HG02840 (cell line): ENCODE measurements around the gene TRPM3.

Experiments used
- ATAC-seq: cut with Tn5 transposase; IDR thresholded peaks from one replicate; pipeline ENCODE4 v1.9.1; 2021; ENCODE audit warnings: mild to moderate bottlenecking, moderate library complexity, moderate number of reproducible peaks; ENCODE audit not compliant: unreplicated experiment, low FRiP score

TRPM3 gene

DNA sequence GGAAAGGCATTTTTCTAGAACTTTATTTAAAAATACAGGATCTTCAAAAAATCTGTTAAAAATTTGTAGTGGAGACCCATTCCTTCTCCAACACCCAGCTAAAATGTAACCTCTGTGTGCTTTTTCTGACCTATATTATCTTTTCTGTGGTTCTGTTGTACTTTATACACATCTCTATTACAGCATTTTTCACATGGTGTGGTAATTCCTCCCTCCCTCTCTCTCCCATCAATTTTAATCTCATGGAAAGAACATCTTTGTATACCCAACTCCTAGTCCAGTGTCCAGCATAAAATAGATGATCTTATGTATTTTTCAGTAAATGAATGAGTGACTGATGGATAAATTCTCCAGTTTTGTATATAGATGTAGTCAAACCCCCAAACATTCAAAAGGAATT is 523.5 kb downstream of the TRPM3 start:
- ATAC-seq: no peak

DNA sequence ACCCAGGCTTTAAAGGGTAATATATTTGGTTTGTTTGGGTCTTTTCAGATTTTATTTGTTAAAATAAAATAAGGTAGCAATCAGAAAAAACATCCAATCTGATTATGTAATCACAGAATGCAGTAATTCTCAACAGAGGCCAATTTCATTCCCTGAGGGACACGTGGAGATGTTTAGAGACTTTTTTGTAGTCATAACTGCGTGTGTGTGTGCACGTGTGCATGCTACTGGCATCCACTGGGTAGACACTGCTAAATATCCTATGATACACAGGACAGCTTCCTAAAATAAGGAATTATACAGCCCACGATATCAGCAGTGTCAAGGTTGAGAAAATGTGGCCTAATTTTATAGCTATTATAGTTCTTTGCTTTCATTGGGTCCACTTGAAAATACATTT is 526.2 kb downstream of the TRPM3 start:
- ATAC-seq: no peak

DNA sequence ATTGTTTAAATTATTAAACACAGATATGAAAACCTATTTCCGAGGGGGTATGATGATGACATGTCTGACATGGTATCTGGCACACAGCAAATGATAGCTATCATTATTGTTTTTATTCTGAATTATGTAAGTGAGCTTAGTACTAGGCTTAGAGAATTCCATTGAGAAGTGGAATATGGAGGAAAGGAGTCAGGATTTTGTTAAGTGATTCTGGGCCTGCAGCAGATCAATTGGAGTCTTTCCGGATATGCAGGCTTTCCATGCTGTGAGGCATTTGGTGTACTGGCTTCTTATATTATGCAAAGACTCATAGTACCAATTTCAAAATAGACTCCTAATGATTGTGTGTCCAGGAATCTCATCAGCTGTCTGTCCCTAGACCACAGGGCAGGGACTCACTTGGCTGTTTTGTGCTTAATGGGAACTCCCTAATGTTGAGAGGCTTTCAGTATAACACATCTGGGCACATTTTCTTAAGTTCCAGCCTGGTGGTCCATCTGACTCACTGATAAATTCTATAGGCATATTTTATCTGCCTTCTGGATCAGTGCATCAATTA is 527.0 kb downstream of the TRPM3 start:
- ATAC-seq: no peak

DNA sequence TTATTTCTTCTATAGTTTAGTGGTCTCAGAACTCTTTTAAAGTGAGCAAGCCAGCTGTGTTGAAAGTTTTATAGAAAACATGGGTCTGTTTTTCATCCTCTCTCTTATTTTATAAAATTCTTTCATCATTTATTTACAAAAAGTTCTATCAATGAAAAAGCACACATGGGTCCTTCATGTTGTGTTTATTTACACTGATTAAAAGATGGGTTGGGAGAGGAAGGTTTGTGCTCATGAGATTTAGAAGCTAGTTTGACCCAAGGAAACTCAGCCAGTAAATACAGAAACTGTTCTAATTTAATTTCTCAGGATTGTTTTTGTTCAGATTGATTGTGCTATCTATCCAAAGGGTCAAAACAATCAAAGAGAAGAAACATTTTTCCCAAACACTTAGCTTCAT is 528.2 kb downstream of the TRPM3 start:
- ATAC-seq: no peak

DNA sequence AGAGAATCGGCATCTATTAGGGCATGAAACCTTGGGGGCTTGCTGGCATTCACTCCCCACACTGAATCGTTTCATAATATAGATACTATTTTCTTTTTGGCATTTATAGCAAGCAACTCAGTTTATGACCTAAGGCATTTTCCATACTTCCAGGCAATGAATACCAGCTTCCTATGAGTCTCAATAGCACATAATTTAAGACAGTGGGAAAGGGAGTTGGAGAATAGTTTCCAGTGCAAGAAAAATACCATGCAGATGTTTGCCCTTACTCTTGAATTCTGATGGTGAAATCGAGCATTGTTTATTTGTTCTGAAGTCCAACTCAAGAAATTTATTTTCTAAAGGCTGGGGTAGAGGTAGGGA is 531.1 kb downstream of the TRPM3 start:
- ATAC-seq: no peak

DNA sequence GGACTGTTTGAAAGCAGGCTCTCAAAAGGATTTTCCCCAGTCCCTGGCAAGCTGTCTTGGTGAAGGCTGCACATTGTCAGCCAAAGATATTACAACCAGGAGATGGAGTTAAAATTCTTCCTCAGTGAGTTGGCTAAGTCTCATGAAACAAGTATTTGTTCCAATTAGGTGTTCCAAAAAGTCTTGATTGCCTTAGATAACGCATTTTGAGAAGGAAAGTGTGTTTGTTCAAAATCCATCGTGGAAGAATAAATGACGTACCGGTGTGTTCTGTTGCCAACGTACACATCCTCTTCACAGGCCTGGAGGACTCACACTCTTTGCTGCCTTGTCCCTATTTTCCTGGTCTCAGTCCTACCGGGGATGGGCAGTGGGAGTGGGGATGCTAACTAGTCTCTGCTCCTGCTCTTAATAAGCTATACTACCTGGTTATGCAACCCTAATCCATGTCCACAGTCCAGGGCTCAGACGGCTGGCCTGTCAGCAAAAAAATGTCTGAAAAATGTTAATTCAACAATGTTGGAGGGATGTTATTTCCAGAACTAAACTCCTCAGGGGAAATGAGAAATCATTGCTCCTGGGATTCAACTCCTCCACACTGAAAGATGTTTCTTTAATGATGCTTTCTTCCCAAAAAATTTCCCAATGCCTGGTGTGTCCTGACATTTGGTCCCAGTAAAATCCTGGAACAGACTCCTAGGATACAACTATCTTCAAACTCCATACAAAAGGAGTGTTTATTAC is 531.7 kb downstream of the TRPM3 start:
- no peak for ATAC-seq

DNA sequence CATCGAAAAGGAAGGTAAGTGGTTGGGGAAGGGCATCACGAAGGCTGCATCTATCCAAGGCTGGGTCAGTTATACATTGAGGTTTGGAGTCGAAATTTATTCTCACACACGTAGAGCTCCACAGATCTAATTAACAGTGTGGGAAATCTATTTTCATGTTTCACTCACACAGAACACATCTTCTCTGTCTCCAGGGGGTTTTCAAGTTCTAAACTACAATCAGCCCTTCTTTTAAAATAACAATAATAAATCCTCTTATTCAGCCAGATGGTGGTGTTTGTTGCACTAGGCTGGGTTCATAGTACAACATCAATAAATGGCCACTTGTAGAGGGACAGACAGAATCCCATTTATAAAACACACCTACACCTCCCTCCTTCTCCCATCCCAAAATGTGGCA is 532.4 kb downstream of the TRPM3 start:
- ATAC-seq: no peak

DNA sequence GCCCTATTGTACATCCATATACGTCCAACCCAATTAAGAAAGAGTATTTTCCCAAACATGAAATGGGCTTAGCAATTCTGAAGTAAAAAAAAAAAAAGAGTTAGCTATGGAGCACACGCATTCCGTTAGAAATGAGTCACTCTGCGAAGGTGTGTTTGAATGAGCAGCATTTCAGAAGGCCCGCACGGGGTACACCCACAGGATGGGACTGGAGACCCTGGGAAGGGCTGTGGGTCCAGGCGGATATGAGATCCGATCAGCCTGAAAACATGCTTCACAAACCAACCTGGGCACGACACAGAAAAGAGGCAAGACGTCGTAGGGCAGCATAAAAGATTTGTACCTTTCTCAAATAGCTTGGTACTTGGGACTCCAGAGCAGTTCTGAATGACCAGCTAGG is 533.0 kb downstream of the TRPM3 start:
- ATAC-seq: no peak

DNA sequence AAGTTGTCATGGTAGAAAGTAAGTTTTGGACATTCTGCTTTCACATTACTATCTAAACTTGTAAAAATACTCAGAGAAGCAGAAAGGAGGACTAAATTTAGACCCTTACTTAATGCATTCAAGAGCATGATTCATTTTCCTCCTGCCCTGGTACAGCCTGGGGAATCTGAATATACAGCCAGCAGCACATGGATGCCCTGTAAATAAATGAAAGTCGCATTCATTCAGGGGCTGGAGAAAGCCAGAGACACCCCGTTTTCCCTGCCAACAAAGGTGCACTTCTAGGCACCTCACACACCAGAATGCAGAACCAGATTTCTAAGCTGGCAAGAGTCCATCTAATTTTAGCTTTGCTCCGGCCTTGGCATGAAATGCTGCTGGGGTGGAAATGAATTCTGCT is 534.2 kb downstream of the TRPM3 start:
- ATAC-seq: no peak

DNA sequence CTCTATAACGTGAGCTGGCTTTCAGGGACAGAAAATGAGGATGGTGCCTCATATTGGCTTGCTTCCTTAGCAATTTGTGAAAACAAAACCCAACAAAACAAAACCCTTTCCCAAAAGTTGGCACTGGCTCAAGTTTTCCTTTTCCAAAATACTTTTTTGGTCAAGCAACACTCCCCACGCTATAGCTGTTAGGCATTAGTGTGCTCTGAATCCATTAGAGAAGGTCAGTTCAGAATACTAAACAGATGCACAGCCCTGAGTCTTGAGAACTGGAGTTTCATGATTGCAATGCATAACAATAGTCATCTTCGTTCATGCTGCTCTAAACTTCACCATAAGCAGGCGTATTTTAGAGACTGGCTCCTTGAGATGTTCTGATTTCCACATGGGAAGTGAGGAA is 534.9 kb downstream of the TRPM3 start:
- no peak for ATAC-seq

DNA sequence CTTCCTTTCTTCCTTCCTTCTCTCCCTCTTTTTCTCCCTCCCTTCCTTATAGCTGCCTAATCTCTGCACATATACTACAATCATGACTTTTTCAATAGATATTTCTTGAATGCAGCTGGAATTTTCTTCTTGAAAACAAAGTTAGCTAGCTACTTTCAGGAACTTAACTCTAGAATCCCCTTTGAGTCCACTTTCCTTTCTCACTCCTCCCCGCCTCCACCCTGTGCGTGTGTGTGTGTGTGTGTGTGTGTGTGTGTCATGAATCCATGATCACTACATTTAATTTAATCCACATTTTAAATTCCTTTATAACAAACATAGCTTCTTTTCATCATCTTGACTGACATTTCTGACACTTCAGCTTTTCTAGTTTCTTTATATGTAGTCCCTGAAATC is 539.5 kb downstream of the TRPM3 start:
- no peak for ATAC-seq

DNA sequence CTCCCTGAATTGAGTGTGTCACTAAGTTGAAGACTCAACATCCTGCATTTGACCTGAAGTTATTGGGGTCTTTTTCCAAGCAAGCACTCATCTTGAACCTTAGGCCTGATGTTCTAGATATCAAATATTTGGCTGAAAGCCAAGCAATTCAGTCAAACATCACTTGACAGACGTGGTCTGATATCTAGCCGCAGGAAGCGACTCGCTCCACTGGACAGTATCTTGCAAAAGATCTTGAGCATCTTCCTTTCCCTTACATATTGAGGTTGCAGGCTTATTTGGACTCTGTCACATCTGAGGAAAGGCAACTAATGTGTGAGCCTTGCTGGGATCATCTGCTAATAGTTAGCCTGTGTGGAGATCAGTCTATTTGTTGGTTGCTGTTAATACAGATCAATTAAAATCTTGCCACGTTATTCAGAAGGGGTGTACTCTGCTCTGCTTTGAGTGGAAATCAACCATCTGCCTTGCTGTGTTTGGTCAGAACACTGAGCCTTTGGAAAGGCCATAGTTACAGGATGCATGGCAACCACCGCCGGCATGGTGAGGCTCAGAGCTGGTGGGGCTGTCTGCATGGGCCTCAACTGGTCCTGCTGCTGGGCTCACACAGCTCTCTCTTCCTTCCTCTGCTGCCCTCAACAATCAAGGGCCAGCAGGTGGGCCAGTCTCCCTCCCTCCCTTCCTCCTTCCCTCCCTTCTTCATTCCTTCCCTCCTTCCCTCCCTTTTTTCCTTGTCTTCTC is 540.0 kb downstream of the TRPM3 start:
- no peak for ATAC-seq

DNA sequence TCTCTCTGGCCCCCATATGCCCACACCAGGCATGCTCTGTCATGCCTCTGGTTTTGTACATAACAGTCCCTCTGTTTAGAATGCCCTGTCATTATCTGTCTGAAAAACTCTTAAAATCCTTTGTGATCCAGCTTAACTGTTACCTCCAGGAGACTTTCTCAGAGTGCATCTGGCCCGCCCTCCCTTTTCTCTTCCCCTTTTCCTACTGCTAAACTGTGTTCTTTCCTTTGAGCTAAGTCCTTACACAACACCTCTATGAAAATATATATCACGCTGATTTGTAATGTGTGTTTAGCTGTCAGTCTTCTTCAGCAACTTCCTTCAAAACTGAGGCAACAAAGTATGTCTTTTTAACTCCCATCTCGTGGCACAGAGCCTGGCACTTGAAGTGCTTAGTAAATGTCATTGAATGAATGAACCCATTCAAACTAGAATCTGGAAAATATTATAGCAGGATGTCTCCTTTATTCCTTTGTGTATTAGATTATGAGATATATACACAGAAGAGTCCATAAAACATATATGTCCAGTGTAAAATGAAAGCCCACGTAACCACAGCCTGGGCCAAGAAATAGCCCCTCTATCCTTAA is 540.7 kb downstream of the TRPM3 start:
- no peak for ATAC-seq

DNA sequence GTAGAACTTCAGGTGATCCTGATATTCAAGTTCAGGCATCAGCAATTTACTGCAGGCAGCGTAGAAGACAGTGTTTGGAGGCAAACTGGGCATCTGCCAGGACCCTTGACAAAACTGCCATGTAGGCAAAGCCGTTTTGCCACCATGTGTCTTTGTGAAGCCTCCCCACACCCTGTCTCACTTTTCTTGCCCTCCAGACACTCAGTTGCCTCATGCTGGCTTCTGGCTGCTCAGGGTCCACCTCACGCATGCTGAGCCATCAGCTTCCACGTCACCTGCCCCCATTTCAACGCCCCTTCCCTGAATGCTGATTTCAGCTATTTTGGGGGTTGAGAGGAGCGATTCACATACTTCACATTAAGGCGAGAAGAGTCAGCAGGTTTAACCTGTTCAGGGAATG is 541.7 kb downstream of the TRPM3 start:
- no peak for ATAC-seq

DNA sequence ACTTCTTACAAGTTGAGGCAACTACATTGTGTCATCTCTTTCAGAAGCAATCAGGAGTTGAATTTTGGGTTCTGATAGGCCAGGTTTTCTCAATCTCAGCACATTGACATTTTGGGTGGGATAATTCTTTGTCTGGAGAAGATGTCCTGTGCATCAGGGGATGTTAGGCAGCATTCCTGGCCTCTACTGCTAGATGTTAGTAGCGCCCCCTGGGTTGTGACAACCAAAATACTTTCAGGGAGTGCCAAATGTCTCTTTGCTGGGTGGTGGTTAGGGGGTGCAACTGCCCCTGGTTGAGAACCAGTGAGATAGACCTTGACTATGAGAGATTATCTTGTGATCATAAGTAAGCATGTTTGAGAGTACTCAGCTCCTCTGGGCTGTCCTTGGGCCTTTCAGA is 542.7 kb downstream of the TRPM3 start:
- no peak for ATAC-seq

DNA sequence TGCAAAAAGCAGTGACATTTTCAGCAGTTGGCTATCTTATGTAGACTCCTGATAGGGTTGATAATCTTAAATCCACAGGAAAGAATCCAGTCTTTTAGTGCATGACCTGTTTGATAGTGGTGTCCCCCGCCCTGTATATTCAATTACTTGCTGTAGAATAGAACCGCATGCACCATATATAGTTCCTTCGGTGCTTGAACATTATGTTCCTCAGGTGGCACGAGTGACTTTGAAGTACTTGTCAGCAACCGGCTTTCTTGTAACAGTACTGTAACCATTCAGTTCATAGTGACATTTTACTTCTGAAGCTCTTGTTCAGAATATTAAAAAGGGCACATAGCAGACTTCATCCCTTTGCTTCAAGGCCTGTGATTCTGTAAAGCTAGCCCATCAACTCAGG is 543.8 kb downstream of the TRPM3 start:
- no peak for ATAC-seq

DNA sequence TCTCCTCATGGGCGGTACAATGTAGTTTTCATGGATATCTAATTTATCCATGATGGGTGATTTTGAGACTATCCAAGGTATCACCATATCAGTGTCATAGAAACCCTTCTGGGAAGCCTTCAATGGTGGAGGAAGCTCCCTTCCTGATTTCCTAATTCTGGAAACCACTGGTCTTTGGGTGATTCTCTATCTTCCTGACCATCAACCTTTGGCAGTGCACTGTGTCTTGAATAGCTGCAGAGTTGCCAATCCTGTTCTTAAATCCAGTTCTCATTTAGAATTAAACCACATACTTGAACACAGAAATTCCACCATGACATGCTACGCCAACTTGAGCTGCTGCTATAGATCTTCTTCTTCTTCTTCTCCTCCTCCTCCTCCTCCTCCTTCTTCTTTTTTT is 545.3 kb downstream of the TRPM3 start:
- ATAC-seq: no peak

DNA sequence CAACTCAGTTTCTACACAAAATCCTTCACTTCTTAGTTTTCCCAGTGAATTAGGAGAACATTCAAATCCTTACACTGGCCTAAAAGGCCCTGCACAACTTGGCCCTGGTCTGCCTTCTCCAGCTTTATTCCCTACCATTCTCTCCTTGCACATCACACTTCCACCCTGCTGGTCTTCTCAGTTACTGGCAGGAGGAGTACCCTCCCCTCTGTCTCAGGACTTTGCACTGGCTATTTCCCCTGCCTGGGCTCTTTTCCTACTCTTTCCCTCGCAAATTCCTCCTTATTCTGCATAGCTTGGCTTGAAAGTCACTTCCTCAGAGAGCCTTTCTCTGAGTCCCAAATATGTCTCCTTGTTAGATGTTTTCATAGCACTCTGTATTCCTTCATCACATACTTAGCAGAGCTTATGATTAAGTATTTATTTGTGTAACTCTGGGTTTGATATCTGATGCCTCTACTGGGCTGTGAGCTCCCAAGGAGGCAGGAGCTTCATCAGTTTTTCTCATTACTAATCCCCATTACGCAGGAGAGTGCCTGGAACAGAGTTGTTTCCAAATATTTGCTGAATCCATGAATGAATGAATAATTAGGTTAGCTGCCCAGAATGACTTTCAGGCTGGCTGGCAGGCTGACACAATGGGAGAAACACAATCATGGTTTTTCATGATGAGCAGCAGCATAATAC is 547.1 kb downstream of the TRPM3 start:
- ATAC-seq: no peak

DNA sequence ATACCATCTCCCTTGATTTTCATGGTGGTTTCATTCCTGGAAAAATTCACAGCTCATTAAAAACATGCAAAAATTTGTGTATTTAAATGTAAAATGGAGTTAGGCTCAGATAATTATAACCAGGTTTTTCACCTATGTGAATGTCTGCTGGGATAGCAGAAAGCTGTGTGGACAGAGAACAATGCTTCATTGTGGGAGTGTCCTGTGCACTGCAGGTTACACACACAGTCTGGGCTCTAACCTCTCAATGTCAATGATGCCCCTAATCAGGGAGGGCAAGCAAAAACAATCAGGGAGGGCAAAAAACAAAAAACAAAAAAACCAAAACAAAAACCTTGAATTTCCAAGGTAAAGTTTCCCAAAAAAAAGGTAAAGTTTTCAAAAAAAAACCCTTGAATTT is 548.1 kb downstream of the TRPM3 start:
- no peak for ATAC-seq

DNA sequence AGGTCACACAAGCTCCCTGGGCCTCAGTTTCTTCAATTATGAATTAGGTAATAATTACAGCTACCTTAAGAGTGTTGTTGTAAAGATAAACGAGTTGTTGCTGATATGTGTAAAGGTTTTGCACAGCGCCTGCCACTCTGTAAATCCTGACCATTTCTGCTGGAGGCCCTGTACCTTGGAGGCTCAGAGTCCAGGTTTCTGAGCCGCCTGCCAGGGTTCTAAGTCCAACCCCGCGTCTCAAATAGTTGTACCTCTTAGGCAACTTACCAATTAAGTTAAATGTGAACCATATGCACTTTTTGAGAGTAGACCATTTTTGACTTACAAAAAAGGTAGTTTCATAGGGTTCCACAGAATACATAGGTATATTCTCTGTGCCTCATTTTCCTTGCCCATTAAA is 550.2 kb downstream of the TRPM3 start:
- ATAC-seq: no peak

DNA sequence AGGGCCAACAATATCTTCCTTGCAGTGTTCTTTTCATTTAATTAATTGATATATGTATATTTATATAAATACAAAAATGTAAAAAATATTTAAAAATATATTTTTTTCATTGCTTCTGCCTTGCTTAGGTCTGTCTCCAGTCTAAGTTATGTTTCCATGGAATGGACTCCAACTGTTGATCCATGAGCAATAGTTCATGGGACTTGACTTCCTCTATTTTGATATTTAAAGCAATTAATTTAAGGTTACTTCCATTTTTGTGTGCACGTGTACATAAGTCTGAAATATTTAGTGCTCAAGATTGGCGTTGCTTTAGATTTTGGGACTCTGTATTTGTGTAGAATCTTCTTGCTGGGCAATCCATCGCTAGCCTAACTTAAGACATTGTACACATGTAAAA is 551.6 kb downstream of the TRPM3 start:
- no peak for ATAC-seq
